Body of pancreas (tissue), 4 donors: ENCODE results near the gene GP1BB. TPM values are rescaled to one million over a fixed set of nuclear protein-coding genes. Genes with fewer than 3 reads are reported as not detected.
A peak's percentile ranks its signal among the peaks of the same experiment; 100 is the strongest.

Experiments
- ATAC-seq: fragments of 150-250 bp; one replicate; pipeline ENCODE4 v1.9.1; 2016
- DNase-seq, 4 donors: peaks; one replicate each; pipeline ENCODE4 v3.0.0-alpha.2; 2019
- H3K27ac ChIP-seq, 4 donors: fragments of 200-600 bp; sonication (generic); 1 replicate in 3 of 4; 2 replicates in 1 of 4; pipeline versions ENCODE4 v1.5.1 to v1.6.1; 2016 to 2019; ENCODE audit warnings: mild to moderate bottlenecking in 1 of 4, mixed read lengths in 1 of 4, moderate library complexity in 1 of 4
- H3K27me3 ChIP-seq, 2 donors: fragments of 200-600 bp; sonication (generic); one replicate each; pipeline ENCODE4 v1.6.0; 2016; ENCODE audit warnings: mild to moderate bottlenecking in 1 of 2
- H3K36me3 ChIP-seq, 2 donors: fragments of 200-600 bp; sonication (generic); replicated peaks in 1 of 2; 2 replicates each; pipeline ENCODE4 v1.5.1; 2016; ENCODE audit warnings: low read depth in 2 of 2; ENCODE audit not compliant: insufficient read depth in 1 of 2
- H3K4me1 ChIP-seq: fragments of 200-600 bp; sonication (generic); one replicate; pipeline ENCODE4 v1.6.0; 2016
- H3K4me3 ChIP-seq, 2 donors: fragments of 200-600 bp; sonication (generic); 1 replicate in 1 of 2; 2 replicates in 1 of 2; pipeline ENCODE4 v1.5.1; 2016 to 2019
- H3K9me3 ChIP-seq, 3 donors: fragments of 200-600 bp; sonication (generic); 1 replicate in 2 of 3; 2 replicates in 1 of 3; pipeline ENCODE4 v1.5.1; 2016
- CTCF ChIP-seq, 7 experiments: fragments of 450-650 bp in 4 of 7; fragments of 200-600 bp in 3 of 7; sonication (generic) in 3 of 7; IDR thresholded peaks; one replicate each; pipeline ENCODE4 v1.5.1; 2016 to 2019; ENCODE audit warnings: antibody characterized with exemption in 7 of 7
- POLR2A ChIP-seq, 3 donors: fragments of 450-650 bp; IDR thresholded peaks; one replicate each; pipeline ENCODE4 v1.6.1; 2016; ENCODE audit warnings: antibody characterized with exemption in 3 of 3, mild to moderate bottlenecking in 2 of 3
- WGBS, 2 donors: methylation state at CpG; one replicate each; pipeline ENCODE4 v1.1.5; 2017; 5-methylcytosine and 5-hydroxymethylcytosine counted together
- intact Hi-C: fragments of 100-400 bp; cut with DNase I; formaldehyde crosslinking; loops from one replicate; pipeline ENCODE4 v1.15.1; 2023
- total RNA-seq, 2 donors: library from RNA; depleted of rRNA; stranded (reverse); fragments of >200 nt; gene quantifications; one replicate each; pipeline ENCODE4 v1.1.0, GENCODE V29; 2016

The GP1BB gene
- total RNA-seq, 2 donors from 2014 or later, result 6.2 to 29.7 TPM

GRCh38 chr22:19755722-19756287 lies 32.5 kb downstream of the GP1BB start:
- no peak for DNase-seq
- no peak overlapping the region for H3K4me3 ChIP-seq
- intact Hi-C loops, result no loop called here
- peaks cover 0 to 27% of the 10 kb centered on the region in 2 donors for H3K27me3 ChIP-seq
- H3K27ac ChIP-seq, result no peak overlapping the region
- no peaks in the 10 kb centered on the region for H3K9me3 ChIP-seq
- no peaks in the 10 kb centered on the region for H3K36me3 ChIP-seq
- no peak for ATAC-seq
- H3K4me1 ChIP-seq, result peaks cover 31% of the 10 kb centered on the region
- TF ChIP-seq CTCF (IDR thresholded peaks at IDR 0.05) (no peak), POLR2A (IDR thresholded peaks at IDR 0.05) (no peak)
- WGBS, 2 donors, result 0 to 4% methylated on average over 7 to 26 of the region's 26 CpGs

- no peak overlapping the region for H3K4me3 ChIP-seq
- WGBS, 2 donors, result 4 to 8% methylated on average over 15 to 61 of the region's 76 CpGs
- no peaks in the 10 kb centered on the region for H3K36me3 ChIP-seq
- no peaks in the 10 kb centered on the region for H3K9me3 ChIP-seq
- DNase-seq, result peak; percentile 58 to 73 (median 66)
- peaks cover 35% of the 10 kb centered on the region for H3K4me1 ChIP-seq
- TF ChIP-seq CTCF (IDR thresholded peaks at IDR 0.05) (peak; percentile 36 to 67 (median 54)), POLR2A (IDR thresholded peaks at IDR 0.05) (no peak)
- H3K27ac ChIP-seq, result no peak overlapping the region
- peak; percentile 75 for ATAC-seq
- intact Hi-C loops, result no loop called here
- H3K27me3 ChIP-seq, result peaks cover 0 to 31% of the 10 kb centered on the region in 2 donors
Observed at GRCh38 chr22:19756288-19757128, 33.2 kb downstream of the GP1BB start.

- ATAC-seq (no peak), DNase-seq (no peak)
- Histone ChIP-seq H3K36me3 (no peaks in the 10 kb centered on the region), H3K4me1 (peaks cover 35% of the 10 kb centered on the region), H3K4me3 (no peak overlapping the region), H3K9me3 (no peaks in the 10 kb centered on the region), H3K27ac (no peak overlapping the region), H3K27me3 (peaks cover 0 to 34% of the 10 kb centered on the region in 2 donors)
- 26 to 30% methylated on average over 5 to 15 of the region's 16 CpGs for WGBS, 2 donors
- intact Hi-C loops, result no loop called here
- TF ChIP-seq POLR2A (IDR thresholded peaks at IDR 0.05) (no peak), CTCF (IDR thresholded peaks at IDR 0.05) (no peak)
Observed at GRCh38 chr22:19757140-19757984, 34.0 kb downstream of the GP1BB start.

- 46 to 60% methylated on average over 7 to 32 of the region's 43 CpGs for WGBS, 2 donors
- H3K27me3 ChIP-seq, result peaks cover 0 to 34% of the 10 kb centered on the region in 2 donors
- no peak for DNase-seq
- H3K36me3 ChIP-seq, result no peaks in the 10 kb centered on the region
- H3K9me3 ChIP-seq, result no peaks in the 10 kb centered on the region
- no peak for TF ChIP-seq POLR2A (IDR thresholded peaks at IDR 0.05)
- no peak for TF ChIP-seq CTCF (IDR thresholded peaks at IDR 0.05)
- H3K4me3 ChIP-seq, result no peak overlapping the region
- peaks cover 35% of the 10 kb centered on the region for H3K4me1 ChIP-seq
- intact Hi-C loops, result no loop called here
- H3K27ac ChIP-seq, result no peak overlapping the region
- no peak for ATAC-seq
Observed at GRCh38 chr22:19757985-19758895, 34.9 kb downstream of the GP1BB start.
